Stimulated activated CD4-positive, alpha-beta T cell treated with anti-CD3 and anti-CD28 coated beads, Interleukin-12 subunit alpha, Interleukin-12 subunit beta, amount 100 ng/mL, for 4 hours (primary cell): Measurements from ENCODE around the gene PIGL.
"Not testable (repeated sequence)": the region's sequence is repeated elsewhere in the genome, so short reads cannot be mapped to it uniquely, and the experiment has no call there.

Source experiments
- DNase-seq: peaks from one replicate; pipeline ENCODE4 v3.0.0-alpha.2; 2020

PIGL gene

DNA sequence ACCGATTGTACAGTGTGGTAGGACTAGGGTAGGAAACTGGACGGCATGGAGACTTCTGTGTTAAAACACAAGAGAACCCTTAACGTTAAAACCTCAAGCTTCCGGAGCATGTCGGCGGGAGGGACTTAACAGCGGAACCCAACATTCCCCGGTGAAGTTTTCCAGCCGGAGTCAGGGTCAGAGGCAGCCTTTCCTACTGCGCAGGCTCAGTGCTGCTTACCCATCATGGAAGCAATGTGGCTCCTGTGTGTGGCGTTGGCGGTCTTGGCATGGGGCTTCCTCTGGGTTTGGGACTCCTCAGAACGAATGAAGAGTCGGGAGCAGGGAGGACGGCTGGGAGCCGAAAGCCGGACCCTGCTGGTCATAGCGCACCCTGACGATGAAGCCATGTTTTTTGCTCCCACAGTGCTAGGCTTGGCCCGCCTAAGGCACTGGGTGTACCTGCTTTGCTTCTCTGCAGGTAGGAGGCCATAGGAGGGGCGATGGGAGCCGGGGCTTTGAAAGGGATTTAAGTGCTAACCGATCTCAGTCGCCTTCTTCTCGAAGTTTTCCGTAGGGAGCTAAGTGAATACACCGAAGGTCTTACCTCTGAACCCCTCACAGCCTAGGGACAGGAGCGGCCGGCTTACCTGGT is at the start of gene PIGL:
Gene PIGL (plus strand): TSS at position 209 of the 634 bp plus-strand sequence. CDS start 17 bp downstream, at position 226.
- peak; percentile 84 for DNase-seq

DNA sequence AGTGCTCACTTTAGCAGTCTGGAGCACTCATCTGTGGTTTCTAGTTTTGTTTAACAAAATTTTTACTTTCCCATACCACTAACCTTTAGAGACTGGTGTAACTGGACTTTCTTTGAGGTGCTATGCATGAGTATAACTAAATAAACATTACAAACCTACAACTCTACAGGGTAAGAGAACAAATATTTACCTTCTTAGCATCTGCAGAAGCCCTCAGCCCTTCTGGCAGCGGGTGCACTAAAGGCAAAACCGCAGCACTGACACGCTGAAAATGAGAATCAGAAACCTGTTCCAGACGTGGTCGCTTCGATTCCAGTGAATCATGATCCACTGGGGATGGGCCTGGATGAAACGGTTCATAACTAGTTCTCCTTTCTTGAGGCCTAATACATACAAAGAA is 45.4 kb upstream of the PIGL start:
- no peak for DNase-seq

DNA sequence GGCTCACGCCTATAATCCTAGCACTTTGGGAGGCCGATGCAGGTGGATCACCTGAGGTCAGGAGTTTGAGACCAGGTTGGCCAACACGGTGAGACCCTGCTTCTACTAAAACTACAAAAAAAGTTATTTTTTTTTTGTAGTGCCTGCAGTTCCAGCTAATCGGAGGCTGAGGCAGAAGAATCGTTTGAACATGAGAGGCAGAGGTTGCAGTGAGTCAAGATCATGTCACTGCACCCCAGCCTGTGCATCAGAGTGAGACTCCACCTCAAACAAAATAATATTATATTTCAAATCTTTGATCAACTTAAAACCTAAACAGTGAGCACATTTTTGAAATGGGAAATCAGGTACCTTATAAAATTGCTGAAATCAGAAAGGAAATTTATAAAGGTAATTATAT is 38.2 kb upstream of the PIGL start:
- DNase-seq: no peak

DNA sequence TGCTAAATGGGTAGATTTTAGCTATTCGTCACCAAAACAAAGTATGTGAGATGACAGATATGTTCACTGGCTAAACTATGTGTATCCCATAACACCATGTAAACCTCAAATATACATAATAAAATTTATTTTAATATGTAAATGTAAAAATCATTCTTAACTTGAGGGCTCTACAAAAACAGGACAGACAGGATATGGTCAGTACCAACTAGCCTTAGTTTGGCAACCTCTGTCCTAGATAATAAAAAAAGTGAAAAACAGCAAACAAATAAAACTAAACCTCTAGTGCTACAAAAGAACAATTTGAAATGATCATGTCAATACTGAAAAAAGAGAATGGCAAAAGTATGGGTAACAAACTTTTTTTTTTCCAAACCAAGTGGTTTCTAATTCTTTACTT is 35.4 kb upstream of the PIGL start:
- DNase-seq: no peak

DNA sequence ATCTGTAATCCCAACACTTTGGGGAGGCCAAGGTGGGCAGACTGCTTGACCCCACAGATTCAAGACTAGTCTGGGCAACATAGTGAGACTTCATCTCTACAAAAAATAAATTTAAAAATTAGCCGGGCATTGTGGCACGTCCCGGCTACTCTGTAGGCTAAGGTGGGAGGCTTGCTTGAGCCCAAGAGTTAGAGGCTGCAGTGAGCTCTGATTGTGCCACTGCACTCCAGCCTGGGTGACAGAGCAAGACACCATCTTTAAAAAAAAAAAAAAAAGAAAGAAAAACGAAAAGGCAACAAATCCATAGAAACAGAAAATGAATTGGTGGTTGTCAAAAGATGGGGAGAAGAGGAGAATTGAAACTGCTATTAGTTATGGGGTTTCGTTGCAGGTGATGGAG is 29.4 kb upstream of the PIGL start:
- DNase-seq: no peak

DNA sequence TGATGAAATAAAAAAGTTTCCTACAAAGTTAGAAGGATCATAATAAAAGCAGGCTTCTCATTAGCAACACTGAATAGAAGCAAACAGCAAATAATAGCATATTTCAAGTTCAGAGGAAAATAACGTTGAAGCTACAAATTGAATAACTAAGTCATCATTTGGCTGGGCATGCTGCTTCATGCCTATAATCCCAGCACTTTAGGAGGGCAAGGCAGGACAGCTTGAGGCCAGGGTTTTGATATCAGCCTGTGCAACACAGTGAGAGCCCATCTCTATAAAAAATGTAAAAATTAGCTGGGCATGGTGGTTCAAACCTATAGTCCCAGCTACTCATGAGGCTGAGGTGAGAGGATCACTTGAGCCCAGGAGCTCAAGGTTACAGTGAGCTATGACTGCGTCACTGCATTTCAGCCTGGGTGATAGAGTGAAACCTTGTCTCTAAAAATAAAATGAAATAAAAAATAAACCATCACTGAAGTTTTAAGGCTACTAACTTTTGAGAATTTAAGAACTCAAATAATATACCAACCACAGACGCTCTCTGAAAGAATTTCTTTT is 27.1 kb upstream of the PIGL start:
- DNase-seq: no peak

DNA sequence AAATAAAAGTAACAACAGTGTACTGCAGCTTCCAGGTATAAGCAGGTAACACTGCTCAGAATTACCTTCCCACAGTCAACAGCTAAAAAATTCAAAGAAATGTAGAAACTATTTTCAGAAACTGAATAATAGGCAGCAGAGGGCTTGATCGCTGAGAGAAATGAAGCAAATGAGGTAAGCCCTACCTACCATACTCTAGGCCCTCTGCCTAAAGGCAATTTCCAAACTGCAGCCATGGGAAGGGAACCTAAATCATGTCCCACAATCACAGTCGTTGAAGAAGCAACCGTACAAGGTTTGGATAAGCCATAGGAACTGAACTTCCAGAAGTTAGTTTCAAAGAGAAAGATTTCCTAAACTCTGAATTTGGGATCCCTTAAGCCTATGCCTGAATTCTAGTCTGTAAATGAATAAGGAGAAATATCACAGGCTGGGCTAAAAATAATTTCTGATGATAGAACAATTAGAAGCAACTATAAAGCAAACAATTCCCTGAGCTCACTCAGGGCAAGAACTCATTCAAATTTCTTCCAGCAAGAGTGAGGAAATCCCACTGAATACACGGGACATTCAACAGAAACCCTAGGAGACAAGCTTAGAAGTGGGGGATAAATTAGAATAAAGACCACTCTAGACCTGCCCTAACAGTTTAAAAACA is 26.2 kb upstream of the PIGL start:
- no peak for DNase-seq

DNA sequence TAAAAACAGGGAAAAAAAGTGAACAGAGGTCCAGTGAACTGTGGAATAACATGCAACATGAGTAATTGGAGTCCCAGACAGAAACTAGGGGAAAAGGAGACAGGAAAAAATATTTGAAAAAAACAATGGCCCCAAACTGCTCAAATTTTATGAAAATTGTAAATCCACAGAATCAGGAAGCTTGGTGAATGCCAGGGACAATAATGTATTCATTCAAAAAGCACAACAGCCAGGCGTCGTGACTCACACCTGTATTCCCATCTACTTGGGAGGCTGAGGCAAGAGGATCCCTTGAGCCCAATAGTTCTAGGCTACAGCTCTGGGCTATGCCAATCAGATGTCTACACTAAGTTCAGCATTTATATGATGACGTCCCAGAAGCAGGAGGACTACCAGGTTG is 25.4 kb upstream of the PIGL start:
- no peak for DNase-seq

DNA sequence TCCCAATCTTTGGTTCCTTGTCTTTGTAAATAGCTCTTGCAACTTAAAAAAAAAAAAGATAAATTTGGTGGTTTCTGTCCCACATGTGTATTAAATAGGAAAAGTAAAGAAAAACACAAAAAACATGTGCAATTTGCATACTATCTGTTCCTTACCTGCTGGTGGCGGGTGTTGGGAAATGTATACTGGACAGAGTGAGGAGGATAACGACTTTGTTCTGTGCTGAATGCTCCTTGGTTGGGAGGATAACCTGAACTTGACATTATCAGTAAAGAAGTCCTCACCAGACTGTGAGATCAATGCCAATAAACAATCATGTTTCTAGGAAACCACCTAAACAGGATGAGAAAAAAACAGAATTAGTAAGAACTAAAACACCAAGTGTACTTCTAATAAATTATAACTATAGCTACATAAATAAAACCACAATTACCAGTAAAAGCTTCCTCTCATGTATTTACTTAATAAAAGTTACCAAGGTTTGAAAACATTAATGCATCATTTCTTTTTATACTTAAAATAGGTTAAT is 22.6 kb upstream of the PIGL start:
- not testable (repeated sequence) for DNase-seq

DNA sequence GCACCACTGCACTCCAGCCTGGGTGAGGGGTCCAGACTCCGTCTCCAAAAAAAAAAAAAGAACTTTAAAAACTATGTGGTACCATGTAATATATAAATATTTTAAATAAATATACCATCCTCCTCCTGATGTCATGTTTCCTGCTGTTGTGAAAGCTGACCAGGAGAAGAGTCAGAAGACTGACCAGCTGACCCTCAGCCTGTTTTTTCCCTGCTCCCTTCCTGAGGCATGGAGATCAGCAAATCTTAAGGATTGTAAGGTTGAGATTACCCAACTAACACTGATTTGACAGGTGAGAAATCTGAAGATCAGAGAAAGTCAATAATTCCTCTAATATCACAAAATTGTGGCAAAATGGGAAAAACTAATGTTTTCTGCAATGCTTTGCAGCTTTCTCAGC is 19.7 kb upstream of the PIGL start:
- DNase-seq: no peak

DNA sequence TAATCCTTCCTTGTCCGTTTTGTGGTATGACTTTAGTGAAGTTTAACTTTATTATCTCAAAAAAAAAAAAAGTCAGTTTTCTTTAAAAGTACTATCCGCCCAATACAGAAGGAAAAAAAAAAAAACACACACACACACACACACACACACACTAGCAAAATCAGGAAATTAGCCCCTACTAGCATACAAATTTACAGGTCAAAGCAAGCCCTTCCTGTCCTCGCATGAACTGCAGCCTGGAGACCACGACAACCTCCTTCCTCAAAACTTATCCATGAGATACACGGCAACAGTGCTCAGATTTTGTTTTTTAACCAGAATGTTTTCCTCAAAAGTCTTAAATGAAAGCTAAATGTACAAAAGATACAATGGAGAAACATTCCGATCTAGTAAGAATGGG is 17.9 kb upstream of the PIGL start:
- no peak for DNase-seq

DNA sequence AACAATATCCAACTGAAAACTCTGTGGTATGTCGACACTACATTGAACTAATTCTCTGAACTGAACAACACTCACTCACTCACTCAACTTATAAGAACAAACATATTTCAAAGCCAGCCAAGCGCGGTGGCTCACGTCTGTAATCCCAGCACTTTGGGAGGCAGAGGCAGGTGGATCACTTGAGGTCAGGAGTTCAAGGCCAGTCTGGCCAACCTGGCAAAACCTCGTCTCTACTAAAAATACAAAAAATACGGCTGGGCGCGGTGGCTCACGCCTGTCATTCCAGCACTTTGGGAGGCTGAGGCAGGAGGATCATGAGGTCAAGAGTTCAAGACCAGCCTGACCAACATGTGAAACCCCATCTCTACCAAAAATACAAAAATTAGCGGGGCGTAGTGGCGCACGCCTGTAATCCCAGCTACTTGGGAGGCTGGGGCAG is 15.3 kb upstream of the PIGL start:
- not testable (repeated sequence) for DNase-seq

DNA sequence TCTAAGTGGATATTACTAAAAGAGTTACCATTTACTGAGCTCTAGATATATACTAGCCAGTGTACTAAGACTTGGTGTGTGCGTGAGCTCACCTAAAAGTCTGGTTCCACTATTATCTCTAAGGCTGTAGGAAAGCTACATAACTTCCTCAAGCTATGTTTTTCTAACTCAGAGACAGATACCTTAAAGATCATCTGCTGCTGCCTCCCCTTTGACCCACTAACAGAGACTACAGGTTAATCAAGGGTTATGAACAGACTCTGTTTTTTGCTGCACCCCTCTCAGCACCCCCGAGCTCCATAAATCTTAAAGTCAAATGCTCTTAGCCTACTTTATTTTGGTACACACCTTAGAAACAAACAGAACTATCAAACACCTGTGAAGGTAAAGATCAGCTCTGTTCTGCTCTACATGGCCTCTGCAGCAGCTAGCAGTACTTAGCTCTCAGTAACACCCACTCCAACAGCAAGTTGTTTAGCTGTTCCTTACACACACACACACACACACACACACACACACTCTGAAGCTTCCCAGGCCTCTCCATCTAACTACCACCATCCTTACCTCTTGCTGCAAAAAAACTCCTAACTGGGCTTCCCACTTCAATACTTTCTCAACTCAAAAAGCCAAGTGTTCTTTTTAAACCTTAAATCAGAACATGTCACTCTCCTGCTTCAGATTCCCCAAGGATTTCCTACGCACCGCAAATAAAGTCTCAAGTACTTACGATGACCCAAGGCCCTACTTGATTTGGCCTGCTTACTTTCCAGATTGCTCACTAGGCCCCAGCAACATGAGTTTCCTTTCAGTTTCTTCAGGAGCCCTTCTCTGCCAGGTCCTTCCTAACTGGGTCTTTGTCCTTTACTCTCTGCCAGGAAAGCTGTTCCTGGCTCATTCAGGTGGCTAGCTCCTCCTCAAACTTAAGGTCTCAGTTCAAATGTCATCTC is 14.2 kb upstream of the PIGL start:
- not testable (repeated sequence) for DNase-seq

DNA sequence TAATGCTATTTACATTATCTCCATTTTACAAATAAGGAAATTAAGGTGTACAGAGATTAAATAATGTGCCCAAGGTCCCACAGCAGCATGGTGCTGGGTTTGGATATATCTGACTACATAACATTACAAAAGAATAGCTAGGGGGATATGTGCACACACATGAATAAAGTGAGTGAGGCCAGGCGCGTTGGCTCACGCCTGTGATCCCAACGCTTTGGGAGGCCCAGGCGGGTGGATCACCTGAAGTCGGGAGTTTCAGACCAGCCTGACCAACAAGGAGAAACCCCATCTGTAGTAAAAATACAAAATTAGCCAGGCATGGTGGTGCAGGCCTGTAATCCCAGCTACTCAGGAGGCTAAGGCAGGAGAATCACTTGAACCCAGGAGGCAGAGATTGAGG is 12.2 kb upstream of the PIGL start:
- not testable (repeated sequence) for DNase-seq

DNA sequence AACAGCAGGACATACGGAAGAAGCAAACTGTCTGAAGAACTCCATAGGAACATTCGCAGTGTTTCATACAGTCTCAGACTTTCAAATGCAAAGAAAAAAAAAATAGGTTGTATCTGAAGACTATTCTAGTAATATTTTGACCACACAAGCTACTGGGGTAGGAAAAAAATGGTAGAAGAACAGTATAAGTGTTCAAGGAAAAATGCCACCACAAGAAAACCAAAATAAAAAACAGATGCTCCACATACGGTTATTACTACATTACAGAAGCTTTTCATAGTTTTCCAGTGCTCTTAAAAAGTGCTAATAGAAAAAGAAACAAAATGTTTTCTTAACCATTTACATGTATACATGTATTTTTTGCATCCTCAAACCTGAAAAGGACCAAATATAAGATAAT is 5.4 kb upstream of the PIGL start:
- DNase-seq: no peak

DNA sequence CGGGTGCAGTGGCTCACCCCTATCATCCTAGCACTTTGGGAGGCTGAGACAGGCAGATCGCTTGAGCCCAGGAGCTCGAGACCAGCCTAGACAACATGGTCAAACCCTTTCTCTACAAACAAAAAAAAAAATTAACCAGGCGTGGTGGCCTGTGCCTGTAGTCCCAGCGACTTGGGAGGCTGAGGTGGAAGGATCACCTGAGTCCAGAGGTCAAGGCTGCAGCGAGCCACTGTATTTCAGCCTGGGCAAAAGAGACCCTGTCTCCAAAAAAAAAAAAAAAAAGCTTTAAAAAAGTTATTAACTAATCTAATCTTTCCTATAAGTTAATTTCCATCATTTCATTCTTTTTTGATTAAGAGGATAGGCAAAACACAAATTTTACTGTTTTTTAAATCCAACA is 4.2 kb upstream of the PIGL start:
- DNase-seq: no peak

DNA sequence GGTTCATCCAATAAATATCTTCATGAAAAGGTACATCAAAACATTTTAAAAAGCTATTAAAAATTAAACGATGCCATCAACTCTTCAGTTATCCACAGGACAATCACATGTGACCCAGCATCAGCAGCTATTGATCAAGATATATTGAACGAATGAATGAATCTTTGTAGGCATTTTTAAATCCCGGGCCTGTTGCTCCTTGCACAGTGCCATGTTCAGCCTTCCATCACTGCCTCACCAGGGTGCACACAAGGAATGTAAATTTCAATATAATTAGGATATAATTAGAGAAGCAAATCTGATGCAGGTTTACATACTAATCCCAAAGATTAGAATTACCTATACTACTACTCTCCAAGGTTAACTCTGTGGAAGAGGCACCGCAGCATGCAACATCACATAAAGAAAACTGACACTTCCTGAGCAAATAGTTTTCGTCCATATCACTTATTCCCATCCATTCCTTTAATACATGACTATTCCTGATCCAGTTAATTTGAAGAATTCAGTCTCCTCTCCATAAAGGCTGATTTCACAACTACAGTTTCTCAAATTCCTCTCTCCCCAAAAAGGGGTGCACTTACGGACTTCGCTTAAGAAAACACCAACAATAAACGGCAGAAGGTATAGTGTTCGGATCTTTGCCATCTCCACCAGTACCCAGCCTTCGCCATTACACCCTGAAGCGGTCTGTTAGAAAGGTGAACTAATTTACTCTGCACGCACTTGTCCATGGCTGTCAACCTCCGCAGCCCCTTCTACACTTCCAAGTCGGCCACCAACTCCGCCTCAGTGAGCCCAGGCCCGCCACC is 2.6 kb upstream of the PIGL start:
- DNase-seq: no peak

DNA sequence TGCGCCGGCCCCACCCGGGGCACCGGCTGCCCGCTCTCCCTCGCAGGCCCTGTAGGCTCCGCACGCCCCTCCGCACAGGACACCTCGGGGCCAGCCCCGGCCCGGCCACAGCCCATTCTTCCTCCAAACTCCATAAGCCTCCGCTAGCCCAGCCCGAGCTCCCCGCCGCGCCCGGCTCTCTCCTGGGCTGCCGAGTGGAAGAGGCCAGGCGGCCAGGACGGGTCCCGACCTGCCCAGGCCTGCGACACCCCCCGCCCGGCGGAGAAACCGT is 2.1 kb upstream of the PIGL start:
- peak; percentile 38 for DNase-seq

DNA sequence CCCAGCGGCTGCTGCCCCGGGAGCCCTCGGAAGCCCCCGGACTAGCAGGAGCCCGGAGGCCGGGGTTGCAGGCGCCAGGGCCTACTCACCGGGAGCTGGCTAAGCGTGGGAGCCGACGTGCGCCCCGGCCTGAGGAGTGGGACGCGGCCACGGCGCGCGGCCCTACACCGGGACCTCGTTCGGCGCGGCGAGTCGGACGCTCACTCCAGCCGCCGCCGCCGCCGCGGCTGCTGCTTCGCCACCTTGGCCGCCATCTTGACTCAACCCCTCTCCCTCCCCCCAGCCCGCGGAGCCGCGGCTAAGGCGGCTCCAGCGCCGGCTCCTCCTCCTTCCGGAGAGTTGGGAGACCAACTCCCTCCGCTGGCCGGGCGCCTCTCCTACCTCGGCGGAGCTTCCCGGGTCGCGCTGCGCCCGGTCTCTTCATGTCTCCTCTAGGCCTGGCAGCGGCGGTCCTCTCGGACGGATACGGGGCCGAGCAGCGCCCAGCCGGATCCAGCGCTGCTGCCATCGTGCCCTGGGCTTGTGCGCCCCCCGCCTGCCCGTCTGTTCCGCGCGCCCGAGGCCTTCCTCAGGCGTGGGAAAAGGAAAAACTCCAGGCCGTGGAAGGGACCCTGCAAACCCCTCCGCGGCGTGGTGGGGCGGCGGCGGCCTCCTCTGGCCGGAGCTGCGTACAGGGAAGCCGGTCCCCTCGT is 1.6 kb upstream of the PIGL start, which contains the start of gene NCOR1:
Gene NCOR1 (minus strand): TSS at position 262 of the 692 bp plus-strand sequence. CDS start 20,965 bp downstream, outside the sequence.
- peak; percentile 86 for DNase-seq

DNA sequence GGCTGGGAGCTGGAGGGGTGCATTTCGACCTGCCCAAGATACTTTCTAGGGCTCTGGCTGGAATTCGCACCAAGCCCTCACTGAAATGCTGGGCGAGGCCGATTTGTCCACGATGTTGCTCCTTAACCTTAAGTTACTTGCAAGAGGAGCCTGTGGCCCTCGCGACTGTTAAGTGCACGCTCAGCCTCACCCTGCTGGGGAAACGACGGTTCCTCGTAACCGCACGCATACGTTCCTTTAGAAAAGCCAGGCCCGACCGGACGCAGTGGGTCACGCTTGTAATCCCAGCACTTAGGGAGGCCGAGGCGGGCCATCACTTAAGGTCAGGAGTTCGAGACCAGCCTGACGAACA is 1.1 kb upstream of the PIGL start:
- DNase-seq: peak; percentile 25

DNA sequence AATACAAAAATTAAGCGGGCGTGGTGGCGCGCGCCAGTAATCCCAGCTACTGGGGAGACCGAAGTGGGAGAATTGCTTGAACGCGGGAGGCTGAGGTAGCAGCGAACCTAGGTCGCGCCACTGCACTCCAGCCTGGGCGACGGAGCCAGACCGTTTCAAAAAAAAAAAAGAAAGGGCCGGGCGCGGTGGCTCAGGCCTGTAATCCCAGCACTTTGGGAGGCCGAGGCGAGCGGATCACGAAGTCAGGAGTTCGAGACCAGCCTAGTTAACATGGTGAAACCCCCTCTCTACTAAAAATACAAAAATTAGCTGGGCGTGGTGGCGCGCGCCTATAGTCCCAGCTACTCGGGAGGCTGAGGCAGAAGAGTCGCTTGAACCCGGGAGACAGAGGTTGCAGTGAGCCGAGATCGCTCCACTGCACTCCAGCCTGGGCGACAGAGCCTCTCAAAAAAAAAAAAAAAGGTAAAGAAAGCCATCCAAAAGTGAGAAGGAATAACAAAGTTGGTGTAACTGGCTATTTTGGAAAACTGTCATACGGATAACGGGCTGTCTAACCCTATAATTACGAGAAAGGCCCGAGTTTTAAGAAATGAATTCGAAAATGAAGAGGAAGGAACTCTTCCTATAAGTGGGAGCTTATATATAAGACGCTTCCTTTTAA is 539 bp upstream of the PIGL start:
- DNase-seq: not testable (repeated sequence)
